ENCODE results near the gene OR7G2. TPM values are rescaled to one million over a fixed set of nuclear protein-coding genes. Genes with fewer than 3 reads are reported as not detected.

OR7G2 gene
- total and polyA plus RNA-seq, 9 of the 15 experiments (the other 6 are each of a cell fraction or from before 2014, with no cell fraction given), result 0.20 TPM; not detected in 8

GRCh38 chr19:9140159-9140874, 33.0 kb upstream of the OR7G2 start, which contains the start of gene ZNF317 (continued):
- peak; percentile 86; the same call in 1 of the 2 replicates for TF ChIP-seq ARID4B (CRISPR knock-in tag; IDR thresholded peaks at IDR 0.05)
- peak in 1 of 2 experiments; percentile 82 for TF ChIP-seq AFF1 (IDR thresholded peaks at IDR 0.05; ENCODE audit: low read depth in 1 of 2, partially characterized antibody in 2 of 2)
- TF ChIP-seq RBBP5 (IDR thresholded peaks at IDR 0.05; ENCODE audit: borderline replicate concordance, insufficient read depth, low read length, poor library complexity, severe bottlenecking), result peak; percentile 99
- peak; percentile 59; the same call in 1 of the 2 replicates for TF ChIP-seq MAFF (IDR thresholded peaks at IDR 0.05; ENCODE audit: low read length)
- TF ChIP-seq FOXA3 (CRISPR knock-in tag; conservative IDR thresholded peaks at IDR 0.05 in 1 of 2, IDR thresholded peaks at IDR 0.05 in 1 of 2), result peak in 1 of 2 experiments; percentile 42; a peak in 1 of 4 replicates
- peak in 1 of 2 experiments; percentile 17; a peak in 1 of 4 replicates for TF ChIP-seq FOXK2 (conservative IDR thresholded peaks at IDR 0.05 in 1 of 2, IDR thresholded peaks at IDR 0.05 in 1 of 2; ENCODE audit: low read depth in 2 of 2)
- TF ChIP-seq ATF7 (IDR thresholded peaks at IDR 0.05), result peak; percentile 67
- peak; percentile 94 for TF ChIP-seq RBFOX2 (IDR thresholded peaks at IDR 0.05; ENCODE audit: low read depth, low read length)
- peak; percentile 92 for TF ChIP-seq ARHGAP35 (IDR thresholded peaks at IDR 0.05; ENCODE audit: partially characterized antibody)
- TF ChIP-seq C11orf30 (IDR thresholded peaks at IDR 0.05; ENCODE audit: low read depth), result peak; percentile 36; the same call in 1 of the 2 replicates
- TF ChIP-seq, protein P1, sequence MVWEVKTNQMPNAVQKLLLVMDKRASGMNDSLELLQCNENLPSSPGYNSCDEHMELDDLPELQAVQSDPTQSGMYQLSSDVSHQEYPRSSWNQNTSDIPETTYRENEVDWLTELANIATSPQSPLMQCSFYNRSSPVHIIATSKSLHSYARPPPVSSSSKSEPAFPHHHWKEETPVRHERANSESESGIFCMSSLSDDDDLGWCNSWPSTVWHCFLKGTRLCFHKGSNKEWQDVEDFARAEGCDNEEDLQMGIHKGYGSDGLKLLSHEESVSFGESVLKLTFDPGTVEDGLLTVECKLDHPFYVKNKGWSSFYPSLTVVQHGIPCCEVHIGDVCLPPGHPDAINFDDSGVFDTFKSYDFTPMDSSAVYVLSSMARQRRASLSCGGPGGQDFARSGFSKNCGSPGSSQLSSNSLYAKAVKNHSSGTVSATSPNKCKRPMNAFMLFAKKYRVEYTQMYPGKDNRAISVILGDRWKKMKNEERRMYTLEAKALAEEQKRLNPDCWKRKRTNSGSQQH (CRISPR knock-in tag; IDR thresholded peaks at IDR 0.05), result no peak
- TF ChIP-seq GABPB1 (CRISPR knock-in tag; IDR thresholded peaks at IDR 0.05), result peak; percentile 68; the same call in 1 of the 2 replicates
- no peak for TF ChIP-seq NEUROD1 (IDR thresholded peaks at IDR 0.05; ENCODE audit: borderline replicate concordance, low read depth, low read length, partially characterized antibody)
- no peak for TF ChIP-seq NR2F6 (CRISPR knock-in tag; IDR thresholded peaks at IDR 0.05)
- TF ChIP-seq POLR2A (conservative IDR thresholded peaks at IDR 0.05), result peak; percentile 95
- TF ChIP-seq RB1 (IDR thresholded peaks at IDR 0.05; ENCODE audit: low read depth), result peak; percentile 75; the same call in 1 of the 2 replicates
- no peak for TF ChIP-seq SRF (CRISPR knock-in tag; IDR thresholded peaks at IDR 0.05)

Data from K562 (cell line).